K562 (cell line): ENCODE measurements around the gene OLFML2A. TPM values are rescaled to one million over a fixed set of nuclear protein-coding genes. Genes with fewer than 3 reads are reported as not detected.

Experiments
- CUX1 ChIP-seq: fragments of 200-800 bp; sonication (Bioruptor generic); IDR thresholded peaks from 2 replicates; pipeline ENCODE4 v1.6.1; 2016; ENCODE audit warnings: missing genetic modification characterization, missing compliant biosample characterization
- DIDO1 ChIP-seq: fragments of 450-650 bp; IDR thresholded peaks from 2 replicates; pipeline ENCODE4 v1.6.1; 2016; ENCODE audit warnings: low read depth, missing biosample characterization, missing genetic modification characterization
- DLX4 ChIP-seq: fragments of 250-450 bp; sonication (Bioruptor Pico); IDR thresholded peaks from 2 replicates; pipeline ENCODE4 v1.6.1; 2021; ENCODE audit warnings: mild to moderate bottlenecking
- ELF4 ChIP-seq: fragments of 450-650 bp; formaldehyde crosslinking; IDR thresholded peaks from 2 replicates; pipeline ENCODE4 v1.4.0; 2022; ENCODE audit warnings: missing genetic modification characterization
- ETS2 ChIP-seq: IDR thresholded peaks from 2 replicates; pipeline ENCODE4 v1.6.1; 2016; ENCODE audit warnings: borderline replicate concordance, missing genetic modification characterization, mild to moderate bottlenecking, moderate library complexity, missing compliant biosample characterization; ENCODE audit not compliant: poor library complexity, severe bottlenecking
- GATAD2A ChIP-seq: fragments of 450-650 bp; IDR thresholded peaks from 2 replicates; pipeline ENCODE4 v1.6.1; 2017
- HMG20B ChIP-seq: fragments of 250-450 bp; sonication (Bioruptor Pico); IDR thresholded peaks from 2 replicates; pipeline ENCODE4 v1.5.0; 2021; ENCODE audit warnings: mild to moderate bottlenecking
- MTA2 ChIP-seq: fragments of 450-650 bp; IDR thresholded peaks from 2 replicates; pipeline ENCODE4 v1.6.1; 2016; ENCODE audit warnings: low read depth
- NEUROD1 ChIP-seq: fragments of 150-350 bp; IDR thresholded peaks from 2 replicates; pipeline ENCODE4 v1.6.1; 2014; ENCODE audit warnings: borderline replicate concordance, low read length, low read depth; ENCODE audit not compliant: partially characterized antibody
- STAG1 ChIP-seq: sonication (generic); formaldehyde crosslinking; IDR thresholded peaks from 2 replicates; pipeline ENCODE4 v1.5.0; 2020; ENCODE audit warnings: missing genetic modification reagents, borderline replicate concordance
- TAL1 ChIP-seq: fragments of 450-650 bp; IDR thresholded peaks from 2 replicates; pipeline ENCODE4 v1.6.1; 2016; ENCODE audit warnings: mild to moderate bottlenecking
- TCF3 ChIP-seq: sonication (generic); formaldehyde crosslinking; IDR thresholded peaks from 2 replicates; pipeline ENCODE4 v1.4.0; 2020; ENCODE audit warnings: mild to moderate bottlenecking, missing genetic modification reagents
- ZHX1 ChIP-seq: fragments of 150-350 bp; conservative IDR thresholded peaks from 2 replicates; pipeline ENCODE4 v1.6.1; 2014; ENCODE audit warnings: low read length
- ZNF280A ChIP-seq: fragments of 450-650 bp; IDR thresholded peaks from 2 replicates; pipeline ENCODE4 v1.6.1; 2018; ENCODE audit warnings: mild to moderate bottlenecking, low read depth; ENCODE audit not compliant: partially characterized antibody
- polyA plus RNA-seq, 8 experiments: library from polyadenylated mRNA; depleted of rRNA in 4 of 8; stranded (reverse) in 5 of 8; unstranded in 3 of 8; fragments of >200 nt; fragmentation: Nextera tagmentation in 2 of 8; fragmentation: Illumina TruSeq in 1 of 8; extraction: Ambion mirVana in 2 of 8; extraction: Trizol in 1 of 8; gene quantifications; 2 replicates each; pipeline versions ENCODE4 v1.2.1 to v1.2.3, GENCODE V29; 2011 to 2014; ENCODE audit warnings: inconsistent platforms in 1 of 8, missing spikeins in 1 of 8
- total RNA-seq, 7 experiments: library from RNA; depleted of rRNA in 6 of 7; stranded (reverse); fragments of >200 nt in 6 of 7; fragmentation: Illumina TruSeq in 2 of 7; extraction: Trizol in 2 of 7; gene quantifications; 2 replicates each; pipeline versions ENCODE4 v1.2.1 to v1.2.3, GENCODE V29; 2011 to 2021; ENCODE audit warnings: low replicate concordance in 1 of 7
- TF ChIP-seq, protein P1 (sequence below), 2 experiments: fragments of 450-650 bp; IDR thresholded peaks; 2 replicates each; pipeline ENCODE4 v1.6.1; 2016

Gene OLFML2A
- total and polyA plus RNA-seq, 9 of the 15 experiments (the other 6 are each of a cell fraction or from before 2014, with no cell fraction given), result 0.16 TPM; not detected in 8

- TF ChIP-seq ETS2 (no peak), TCF3 (CRISPR knock-in tag) (no peak), MTA2 (no peak), GATAD2A (0 out of 2 replicates have a peak, but pooled peaks have one; percentile 41), ZHX1 (no peak), ZNF280A (no peak), CUX1 (CRISPR knock-in tag) (no peak), HMG20B (CRISPR knock-in tag) (no peak), ELF4 (no peak), DIDO1 (no peak; the same call in 1 of the 2 replicates), TAL1 (no peak), DLX4 (no peak), STAG1 (CRISPR knock-in tag) (no peak), NEUROD1 (peak; percentile 39)
- TF ChIP-seq, protein P1, sequence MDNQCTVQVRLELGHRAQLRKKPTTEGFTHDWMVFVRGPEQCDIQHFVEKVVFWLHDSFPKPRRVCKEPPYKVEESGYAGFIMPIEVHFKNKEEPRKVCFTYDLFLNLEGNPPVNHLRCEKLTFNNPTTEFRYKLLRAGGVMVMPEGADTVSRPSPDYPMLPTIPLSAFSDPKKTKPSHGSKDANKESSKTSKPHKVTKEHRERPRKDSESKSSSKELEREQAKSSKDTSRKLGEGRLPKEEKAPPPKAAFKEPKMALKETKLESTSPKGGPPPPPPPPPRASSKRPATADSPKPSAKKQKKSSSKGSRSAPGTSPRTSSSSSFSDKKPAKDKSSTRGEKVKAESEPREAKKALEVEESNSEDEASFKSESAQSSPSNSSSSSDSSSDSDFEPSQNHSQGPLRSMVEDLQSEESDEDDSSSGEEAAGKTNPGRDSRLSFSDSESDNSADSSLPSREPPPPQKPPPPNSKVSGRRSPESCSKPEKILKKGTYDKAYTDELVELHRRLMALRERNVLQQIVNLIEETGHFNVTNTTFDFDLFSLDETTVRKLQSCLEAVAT (IDR thresholded peaks at IDR 0.05), result no peak
Measured at GRCh38 chr9:124771021-124771866, 5.7 kb upstream of the OLFML2A start, which contains the start of gene NR6A1 (continued).
